Right ventricle myocardium inferior (tissue), 1 donor: ENCODE results near the gene ERC1. TPM values are rescaled to one million over a fixed set of nuclear protein-coding genes. Genes with fewer than 3 reads are reported as not detected.
A peak's percentile ranks its signal among the peaks of the same experiment; 100 is the strongest.

Experiments used
- ATAC-seq: fragments of 200-7000 bp; cut with Tn5 transposase; one replicate; pipeline ENCODE4 v1.9.1; 2020; ENCODE audit warnings: mild to moderate bottlenecking, moderate library complexity
- DNase-seq: peaks from one replicate; pipeline ENCODE4 v3.0.0; 2021; ENCODE audit errors: missing footprints
- intact Hi-C: fragments of 100-400 bp; cut with DNase I; formaldehyde crosslinking; loops from one replicate; pipeline ENCODE4 v1.11.0; 2022
- total RNA-seq: library from RNA; stranded (reverse); fragmentation: NEBNext Ultra II Directional; extraction: Animal tissue kit (Norgen Biotek cat#: 25700); gene quantifications from one replicate; pipeline ENCODE4 v1.2.1, GENCODE V29; 2021
- donor health status: DM: no; HTN: yes; CAD: no; lungs with severe emphysema.

Gene ERC1
- total RNA-seq, 1 donor from 2014 or later, result 43.1 TPM

DNA sequence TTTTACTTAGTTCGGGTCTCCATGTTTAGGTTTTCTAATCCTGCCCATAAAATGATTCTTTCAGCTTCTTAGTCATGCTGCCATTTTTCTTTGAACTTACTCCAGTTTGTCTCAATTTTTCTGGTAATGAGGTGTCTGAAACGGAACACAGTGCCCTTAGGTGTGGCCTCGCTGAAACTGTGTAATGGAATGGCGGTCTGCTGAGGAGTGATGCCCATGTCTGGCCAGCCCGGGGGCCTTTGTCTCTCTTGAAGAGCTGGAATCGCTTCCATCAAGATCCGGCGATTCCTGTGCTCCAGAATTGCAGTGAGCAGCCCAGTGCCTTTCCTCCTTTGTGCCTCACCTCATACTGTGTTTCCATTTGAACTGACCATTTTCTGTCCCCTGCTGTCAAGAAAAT lies 490.9 kb downstream of the ERC1 start:
- intact Hi-C loops, result no loop called here
- ATAC-seq, result no peak
- DNase-seq, result no peak

DNA sequence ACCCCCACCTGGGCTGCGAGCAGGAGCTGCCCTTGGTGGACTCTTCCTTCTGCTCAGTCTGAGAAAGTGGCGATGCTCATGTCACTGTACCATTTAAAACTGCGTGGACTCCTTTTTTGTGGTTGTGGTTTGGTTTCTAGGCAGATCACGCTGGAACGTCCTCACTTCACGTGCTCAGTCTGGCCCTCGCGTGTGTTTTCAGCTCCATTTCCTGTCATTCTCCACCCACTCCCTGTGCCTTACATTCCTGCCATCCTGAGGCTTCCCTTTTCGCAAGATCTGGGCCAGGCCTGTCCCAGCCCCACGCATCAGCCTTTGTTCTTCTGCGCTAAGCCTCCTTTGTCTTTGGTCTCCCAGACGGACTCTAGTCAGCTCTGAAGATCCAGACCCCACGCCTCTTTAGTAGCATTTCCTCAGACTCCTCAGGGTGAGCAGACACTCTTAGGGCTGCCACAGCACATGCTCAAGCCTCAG lies 497.9 kb downstream of the ERC1 start:
- ATAC-seq (no peak), DNase-seq (no peak)
- intact Hi-C loops, result no loop called here

DNA sequence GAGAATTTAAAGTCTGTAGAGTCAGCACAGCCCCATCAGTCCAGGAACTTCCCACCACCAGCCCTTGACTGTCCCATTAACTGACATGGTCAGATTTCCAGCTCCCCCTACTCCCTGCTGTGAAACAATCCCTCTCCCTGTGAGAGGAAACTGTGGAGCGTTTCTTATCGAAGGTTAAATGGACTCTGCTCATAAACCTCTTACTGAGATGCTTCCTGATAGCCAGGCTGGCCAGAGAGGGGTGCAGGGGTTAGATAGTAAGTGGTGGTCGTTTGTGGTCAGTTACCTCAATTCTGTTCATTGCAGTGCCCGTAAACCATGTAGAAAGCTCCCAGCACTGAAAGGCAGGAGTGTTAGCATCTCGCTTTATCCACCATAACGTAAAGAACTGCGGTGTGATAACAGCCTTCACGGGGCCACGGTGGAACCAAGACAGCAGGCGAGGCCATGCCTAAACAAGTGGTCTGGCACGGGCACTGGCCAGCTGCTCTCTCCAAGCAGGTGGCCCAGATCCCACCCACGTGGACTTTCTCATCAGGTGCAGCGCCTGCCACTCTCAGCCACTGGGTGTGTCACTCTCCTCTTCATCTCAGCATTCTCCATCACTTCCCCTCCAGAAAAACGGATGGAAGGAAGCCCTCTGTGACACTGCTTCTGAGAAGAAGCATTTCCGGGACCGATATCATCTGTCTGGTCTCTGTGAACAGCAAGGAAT lies 501.1 kb downstream of the ERC1 start:
- no peak for ATAC-seq
- intact Hi-C loops, result no loop called here
- DNase-seq, result no peak

DNA sequence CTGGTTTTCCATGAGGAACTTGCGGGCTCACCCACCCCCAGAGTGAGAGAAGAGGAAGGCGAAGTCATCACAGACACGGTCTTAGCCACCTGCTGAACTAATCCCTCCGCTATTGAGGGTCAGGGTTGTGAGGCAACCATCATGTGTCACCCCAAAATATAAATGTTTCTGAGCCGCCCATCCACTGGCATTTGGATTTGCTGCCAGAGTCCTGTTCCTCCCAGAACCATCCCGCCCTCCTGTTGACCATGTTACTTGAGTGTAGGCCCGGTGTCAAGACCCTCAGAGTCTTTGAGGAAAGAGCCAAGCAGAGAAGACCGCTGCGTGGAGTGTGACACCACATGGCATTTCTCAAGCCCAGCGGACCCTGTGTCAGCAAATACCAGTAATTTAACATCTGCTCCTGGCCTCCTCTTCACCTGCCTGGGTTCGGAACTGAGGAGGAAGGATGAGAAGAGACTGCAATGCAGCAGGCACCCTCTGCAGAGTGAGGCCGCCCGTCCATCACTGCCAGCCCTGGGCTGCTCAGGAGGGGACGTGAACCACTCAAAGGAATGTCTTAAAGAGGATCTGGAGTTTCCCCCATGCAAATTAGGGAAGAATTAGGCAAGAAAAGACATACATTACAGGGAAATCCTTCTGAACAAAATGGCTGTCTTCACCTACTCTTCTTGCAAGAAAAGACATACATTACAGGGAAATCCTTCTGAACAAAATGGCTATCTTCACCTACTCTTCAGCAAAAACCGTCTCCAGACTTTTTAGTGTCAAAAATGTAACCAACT lies 502.9 kb downstream of the ERC1 start:
- DNase-seq, result no peak
- intact Hi-C loops, result no loop called here
- ATAC-seq, result no peak

DNA sequence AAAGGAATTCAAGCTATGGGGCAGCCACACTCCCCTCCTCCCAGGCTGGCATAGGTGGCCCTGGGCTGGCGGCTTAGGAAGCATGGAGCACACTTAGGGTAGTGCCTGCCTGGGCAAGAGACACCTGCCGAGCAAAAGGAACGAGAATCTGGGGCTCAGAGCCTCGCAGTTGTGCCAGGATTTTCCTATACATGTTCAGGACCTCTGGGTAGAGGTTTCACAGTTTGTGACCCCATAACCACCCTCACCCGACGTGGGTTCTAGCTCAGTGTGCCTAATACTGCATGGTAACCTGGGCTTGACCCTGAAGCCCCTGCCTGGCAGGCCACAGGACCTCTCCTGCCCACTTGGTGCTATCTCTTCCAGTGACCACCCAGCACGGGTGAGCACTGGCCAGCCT lies 503.8 kb downstream of the ERC1 start:
- DNase-seq (no peak), ATAC-seq (no peak)
- intact Hi-C loops, result no loop called here

DNA sequence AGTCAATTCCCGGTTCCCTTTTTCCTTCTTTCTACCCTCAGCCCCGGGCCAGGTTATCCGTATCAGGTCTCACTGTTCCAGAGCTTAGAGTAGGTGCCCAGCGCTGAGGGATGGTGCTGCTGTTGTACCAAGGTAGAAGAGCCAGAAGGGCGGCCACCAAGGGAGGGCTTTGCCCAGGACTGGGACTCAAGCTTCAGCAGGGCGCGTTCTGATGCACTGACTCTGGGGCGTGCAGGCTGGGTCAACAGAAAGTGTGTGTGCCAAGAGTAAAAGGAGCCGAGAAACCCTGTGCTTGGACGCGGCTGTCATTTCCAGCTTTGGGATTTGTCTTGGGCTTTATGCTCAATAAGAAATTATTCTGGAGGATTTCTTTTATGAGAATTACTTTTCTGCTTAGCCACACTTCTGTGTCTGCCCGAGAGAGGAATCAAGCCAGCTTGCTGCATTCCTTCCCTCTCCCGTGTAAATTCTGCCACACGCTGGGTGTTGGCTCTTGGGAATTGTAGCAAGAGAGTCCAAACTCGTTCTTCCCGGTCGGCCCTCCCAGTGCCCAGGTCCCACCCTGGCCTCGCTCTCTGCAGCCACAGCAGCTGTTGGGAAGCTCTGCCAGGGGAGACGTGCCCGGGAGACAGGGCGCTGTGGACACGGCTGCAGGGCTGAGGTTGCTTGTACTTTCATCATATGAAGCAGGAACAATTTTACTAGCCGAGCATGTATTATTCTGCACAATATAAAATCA lies 505.3 kb downstream of the ERC1 start:
- ATAC-seq, result peak; percentile 34
- DNase-seq, result peak; percentile 75

DNA sequence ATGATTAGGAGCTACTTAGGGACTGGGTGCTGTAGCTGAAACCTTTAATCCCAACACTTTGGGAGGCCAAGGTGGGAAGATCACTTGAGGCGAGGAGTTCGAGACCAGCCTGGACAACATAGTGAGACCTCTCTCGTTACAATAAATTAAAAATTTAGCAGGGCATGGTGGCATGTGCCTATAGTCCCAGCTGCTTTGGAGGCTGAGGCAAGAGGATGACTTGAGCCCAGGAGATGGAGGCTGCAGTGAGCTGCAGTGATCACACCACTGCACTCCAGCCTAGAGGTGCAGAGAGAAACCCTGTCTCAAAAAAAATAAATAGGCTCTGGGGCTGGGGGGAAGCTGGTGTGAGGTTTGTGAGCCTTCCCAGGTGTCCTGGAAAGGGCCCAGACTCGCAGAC lies 506.1 kb downstream of the ERC1 start:
- no peak for ATAC-seq
- DNase-seq, result no peak
- intact Hi-C loops, result no loop called here

More for the DNA sequence above, 505.3 kb downstream of the ERC1 start:
- intact Hi-C loops, result no loop called here

DNA sequence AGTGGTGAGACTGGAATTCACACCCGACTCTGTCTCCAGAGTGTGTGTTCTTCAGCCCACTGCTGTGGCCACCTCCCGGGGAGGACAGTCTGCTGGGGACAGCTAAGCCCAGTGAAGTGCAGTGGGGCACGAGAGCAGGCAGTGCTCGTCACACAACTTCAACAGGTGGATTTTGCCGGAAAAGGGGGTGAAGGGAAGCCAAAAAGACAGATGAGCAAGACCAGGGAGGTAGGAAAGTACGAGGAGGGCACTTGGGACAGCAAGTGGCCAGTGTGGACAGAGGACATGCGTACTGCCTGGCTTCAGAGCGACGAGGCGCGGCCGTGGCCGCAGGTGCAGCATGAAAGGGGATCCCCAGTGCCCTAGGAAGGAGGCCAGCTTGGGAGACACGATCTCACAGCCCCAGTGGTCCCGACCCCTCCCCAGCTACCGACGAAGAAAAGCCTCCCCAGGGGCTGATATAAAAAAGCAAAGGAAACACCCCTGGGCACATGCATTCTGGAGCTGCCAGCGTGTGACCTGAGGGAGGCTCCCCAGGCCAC lies 507.2 kb downstream of the ERC1 start:
- intact Hi-C loops, result no loop called here
- DNase-seq, result no peak
- no peak for ATAC-seq

DNA sequence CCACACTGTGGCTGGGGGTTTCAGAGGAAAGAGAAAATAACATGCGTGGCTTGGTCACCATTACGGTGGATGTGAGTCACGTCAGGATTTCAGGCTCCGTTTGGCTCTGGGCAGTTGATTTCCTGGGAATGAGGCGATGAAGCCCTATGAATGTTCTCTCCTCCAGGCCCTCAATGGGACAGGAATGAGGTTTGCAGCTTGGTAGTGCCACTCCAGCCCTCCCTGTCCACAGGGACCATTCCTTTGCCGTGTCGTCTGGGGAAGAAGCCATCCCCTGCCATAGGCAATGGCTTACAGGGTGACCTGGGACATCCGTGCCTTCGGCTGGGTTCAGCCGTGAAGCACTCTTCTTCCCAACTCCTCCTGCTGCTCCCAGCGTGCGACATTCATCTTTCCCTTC lies 508.3 kb downstream of the ERC1 start:
- DNase-seq (no peak), ATAC-seq (no peak)
- intact Hi-C loops, result no loop called here

DNA sequence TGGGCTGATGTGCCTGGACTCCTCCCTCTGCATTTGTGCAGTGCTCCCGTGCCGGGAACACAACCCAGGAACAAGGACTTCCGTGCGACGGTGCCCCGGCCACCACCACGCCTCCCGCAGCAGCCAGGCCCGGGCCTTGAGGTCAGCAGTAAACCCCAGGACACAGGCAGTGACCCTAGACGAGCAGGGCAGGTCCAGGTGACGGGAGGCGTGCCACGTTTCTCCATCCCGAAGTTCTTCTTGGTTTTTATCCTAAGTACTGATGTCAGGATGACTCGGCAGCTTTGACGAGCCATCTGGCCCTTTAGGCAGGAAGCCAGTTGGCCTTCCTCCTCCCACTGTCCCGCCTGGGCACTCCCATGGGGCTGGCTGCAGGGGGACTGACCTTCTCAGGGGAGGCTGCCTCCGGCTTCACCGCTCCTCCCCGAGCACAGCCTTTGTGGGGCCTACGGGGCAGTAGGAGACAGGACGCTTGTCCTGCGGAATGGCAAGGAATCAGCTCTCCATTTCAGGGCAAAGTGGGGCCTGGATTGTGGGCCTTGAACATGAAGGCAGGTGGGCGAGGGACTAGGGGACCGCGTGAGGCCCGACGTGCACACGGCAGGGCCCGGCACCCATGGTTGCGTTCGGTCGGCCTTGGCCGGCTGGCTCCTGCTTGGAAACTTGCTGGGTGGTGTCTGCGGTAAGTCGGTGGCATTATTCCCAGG lies 509.2 kb downstream of the ERC1 start:
- ATAC-seq (peak; percentile 52), DNase-seq (peak; percentile 77)
- intact Hi-C loops, result no loop called here

DNA sequence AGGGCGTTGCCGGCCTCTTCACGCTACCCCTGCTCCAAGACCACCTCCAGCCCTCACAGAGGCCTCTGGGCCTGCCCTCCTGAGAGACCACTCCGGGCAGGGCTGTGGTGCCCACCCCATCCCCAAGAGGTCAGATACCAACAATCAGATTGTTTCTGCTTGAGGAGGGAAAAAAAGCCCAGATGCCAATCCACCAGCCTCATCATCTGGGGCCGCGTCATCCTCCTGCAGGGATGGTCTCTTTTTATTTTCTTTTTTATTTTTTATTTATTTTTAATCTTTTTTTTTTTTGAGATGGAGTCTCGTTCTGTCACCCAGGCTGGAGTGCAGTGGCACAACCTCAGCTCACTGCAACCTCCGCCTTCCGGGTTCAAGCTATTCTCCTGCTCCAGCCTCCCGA lies 510.0 kb downstream of the ERC1 start:
- intact Hi-C loops, result no loop called here
- no peak for DNase-seq

DNA sequence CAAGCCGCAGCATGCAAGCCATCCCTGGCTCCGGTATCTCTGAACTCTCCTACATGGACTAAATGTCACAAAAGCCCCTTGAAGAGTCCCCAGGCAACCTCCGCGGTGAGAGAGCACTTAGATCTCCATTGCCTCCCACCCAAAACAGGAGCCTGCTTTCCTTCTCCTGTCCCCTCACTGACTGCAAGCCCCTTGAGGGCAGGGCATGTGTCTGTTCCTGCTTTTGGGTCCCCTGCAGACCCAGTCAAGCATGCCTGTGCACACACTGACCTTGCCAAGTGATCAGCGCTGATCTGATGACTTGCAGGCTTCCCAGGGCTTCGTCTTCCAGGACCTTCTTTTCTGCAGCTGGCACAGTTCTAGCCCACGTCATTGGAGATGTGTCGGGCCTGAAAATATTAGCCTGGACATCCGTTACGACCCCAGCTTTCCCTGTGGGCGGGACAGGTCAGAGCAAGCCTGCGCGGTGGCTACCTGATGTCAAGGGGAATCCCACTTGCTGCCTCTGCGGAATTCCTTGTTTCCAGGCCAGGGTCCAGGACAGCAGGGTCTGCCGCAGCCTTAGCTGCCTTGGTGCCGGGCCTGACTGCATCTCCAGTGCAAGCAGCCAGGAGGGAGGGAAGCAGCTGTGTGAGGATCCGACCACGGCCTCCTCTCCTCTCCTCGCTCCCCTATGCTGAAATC lies 510.8 kb downstream of the ERC1 start:
- no peak for ATAC-seq
- intact Hi-C loops, result no loop called here
- DNase-seq, result no peak

More for the DNA sequence above, 510.0 kb downstream of the ERC1 start:
- ATAC-seq, result no peak

DNA sequence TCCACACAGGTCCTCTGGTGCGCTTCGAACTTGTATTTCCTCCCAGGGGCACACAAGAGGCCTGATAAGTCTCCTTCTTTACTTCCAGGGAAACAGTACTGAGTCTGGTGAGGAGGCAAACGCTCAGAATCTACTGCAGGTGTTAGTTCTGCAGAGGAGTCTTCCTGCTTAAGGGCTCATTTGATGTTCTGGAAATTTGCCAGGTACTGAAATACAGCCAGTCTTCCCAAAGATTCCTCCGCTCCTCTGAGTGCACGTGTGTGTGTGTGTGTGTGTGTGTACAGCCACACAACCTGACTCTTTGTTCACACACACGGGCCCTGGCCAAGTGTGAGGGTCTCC lies 511.3 kb downstream of the ERC1 start:
- DNase-seq (no peak), ATAC-seq (no peak)
- intact Hi-C loops, result no loop called here

DNA sequence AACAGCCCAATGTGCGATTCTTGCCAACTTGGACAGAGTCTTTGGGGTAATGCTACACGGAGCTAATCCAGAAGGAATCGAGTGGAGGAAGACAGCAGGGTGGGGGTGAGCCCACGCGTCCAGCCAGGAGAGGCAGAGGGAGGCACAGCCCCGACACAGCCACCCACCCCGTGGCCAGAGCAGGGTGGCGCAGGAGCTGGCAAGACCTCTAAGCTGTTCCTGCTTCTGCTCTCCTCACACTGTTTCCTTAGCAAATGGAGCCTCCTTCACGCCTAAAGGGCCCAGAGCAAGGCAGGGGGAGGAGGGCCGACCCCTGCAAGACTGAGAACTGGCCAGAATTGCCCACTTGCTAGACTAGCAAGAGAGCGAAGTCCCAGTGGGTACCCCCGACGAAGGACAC lies 511.8 kb downstream of the ERC1 start:
- intact Hi-C loops, result no loop called here
- DNase-seq (no peak), ATAC-seq (no peak)

DNA sequence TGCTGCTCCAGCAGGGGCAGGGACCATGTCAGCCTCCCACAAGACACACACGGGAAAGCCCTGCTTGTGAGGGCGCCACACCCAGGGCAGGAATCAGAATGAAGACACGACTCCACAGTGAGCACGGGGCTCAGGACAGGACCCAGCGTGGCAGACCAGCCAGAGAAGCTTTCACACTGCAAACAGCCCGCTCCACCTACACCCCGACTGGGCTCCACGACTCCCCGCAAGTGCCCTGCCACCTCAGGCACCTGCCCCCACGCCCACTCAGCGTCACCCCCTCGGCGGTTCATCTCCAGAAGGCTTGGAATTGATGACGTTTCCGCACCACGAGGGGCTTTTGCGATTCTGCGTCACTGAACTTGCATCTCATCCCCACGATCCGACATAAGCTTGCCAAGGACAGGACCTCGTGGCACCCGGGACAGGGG lies 512.3 kb downstream of the ERC1 start:
- intact Hi-C loops, result no loop called here
- ATAC-seq (no peak), DNase-seq (no peak)

DNA sequence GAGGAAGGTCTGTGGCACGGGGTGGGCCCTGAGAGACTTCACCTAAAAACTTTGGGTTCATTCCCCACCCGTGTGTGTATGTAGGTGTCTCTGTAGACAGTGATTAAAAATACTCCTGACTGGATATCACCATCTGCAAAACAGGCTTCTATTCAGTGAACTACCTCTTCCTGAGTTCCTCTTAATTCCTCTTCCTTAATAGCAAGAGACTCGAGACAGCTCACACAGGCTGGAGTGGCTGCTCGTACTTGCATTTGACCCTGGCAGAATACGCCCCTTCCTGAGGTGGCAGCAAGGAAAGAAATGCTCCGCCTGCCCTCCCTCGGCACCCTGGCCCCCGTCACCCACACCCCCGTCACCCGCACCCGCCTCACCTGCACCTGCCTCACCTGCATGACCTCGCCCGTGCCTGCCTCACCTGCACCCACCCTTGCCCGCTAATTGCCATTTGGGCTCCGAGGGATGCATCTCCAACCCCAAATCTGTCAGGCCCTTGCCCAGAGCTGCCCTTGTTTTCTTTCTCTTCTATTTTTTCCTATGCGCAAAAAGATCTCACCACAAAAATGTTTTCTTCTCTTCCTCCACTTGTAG lies 513.4 kb downstream of the ERC1 start:
- DNase-seq, result no peak
- intact Hi-C loops, result no loop called here
- ATAC-seq, result no peak

DNA sequence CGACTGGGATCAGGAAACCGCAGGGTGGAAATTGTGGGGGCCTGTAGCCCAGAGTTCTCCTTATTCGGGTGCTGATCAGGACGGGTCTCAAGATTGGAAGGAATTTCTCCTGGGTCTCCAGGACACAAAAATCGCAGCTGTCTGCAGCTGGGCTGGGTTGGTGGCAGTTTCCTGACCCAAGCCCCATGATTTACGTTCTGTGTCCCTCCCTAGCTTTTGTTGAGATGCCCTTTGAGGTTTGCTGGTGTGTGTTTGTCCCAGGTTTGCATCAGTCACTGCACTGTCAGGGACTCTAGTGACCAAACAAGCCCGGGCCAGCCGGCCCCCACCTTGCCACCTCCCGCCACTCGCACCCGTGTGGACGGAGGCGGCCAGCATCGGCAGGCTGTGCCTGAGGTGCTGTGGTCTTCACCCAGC lies 513.9 kb downstream of the ERC1 start:
- intact Hi-C loops, result no loop called here
- ATAC-seq (no peak), DNase-seq (no peak)

DNA sequence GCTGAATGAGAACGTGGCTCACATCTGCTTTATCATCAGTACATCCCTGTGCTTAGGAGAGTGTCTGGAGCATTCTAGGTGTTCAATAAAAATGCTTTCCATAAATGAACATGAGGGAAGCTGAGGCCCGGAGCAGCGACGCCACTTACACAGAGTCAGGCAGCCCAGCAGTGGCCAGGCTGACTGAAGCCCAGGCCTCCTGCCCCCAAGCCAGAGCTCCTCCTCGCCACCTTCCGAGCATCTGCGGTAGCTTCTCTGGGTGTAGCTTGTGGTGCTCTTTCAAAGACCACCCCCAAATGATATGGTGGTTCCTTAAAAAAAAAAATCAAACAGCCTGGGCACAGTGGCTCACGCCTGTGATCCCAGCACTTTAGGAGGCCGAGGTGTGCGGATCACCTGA lies 514.6 kb downstream of the ERC1 start:
- intact Hi-C loops, result no loop called here
- no peak for DNase-seq
- no peak for ATAC-seq
